Measurements from ENCODE around the gene COBL. TPM values are rescaled to one million over a fixed set of nuclear protein-coding genes. Genes with fewer than 3 reads are reported as not detected.

COBL gene
- total RNA-seq, 1 donor from 2014 or later, result 53.2 TPM

- peaks cover 15 to 37% (median 20%) of the 10 kb centered on the region in 3 donors for H3K4me1 ChIP-seq (ENCODE audit: control insufficient read depth in 3 of 3, insufficient read depth in 3 of 3, low read length in 3 of 3)
These were observed 8.3 kb downstream of the COBL start for GRCh38 chr7:51308265-51308664.

GRCh38 chr7:51307651-51308210, 8.9 kb downstream of the COBL start:
- H3K36me3 ChIP-seq (ENCODE audit: control insufficient read depth in 3 of 3, insufficient read depth in 3 of 3, low read length in 3 of 3), result no peaks in the 10 kb centered on the region
- no peak overlapping the region for H3K4me3 ChIP-seq (ENCODE audit: low read length in 3 of 3)
- no peaks in the 10 kb centered on the region for H3K27me3 ChIP-seq (ENCODE audit: control insufficient read depth in 3 of 3, insufficient read depth in 3 of 3, low read length in 3 of 3)
- peaks cover 15 to 41% (median 22%) of the 10 kb centered on the region in 3 donors for H3K4me1 ChIP-seq (ENCODE audit: control insufficient read depth in 3 of 3, insufficient read depth in 3 of 3, low read length in 3 of 3)
- no peak overlapping the region for H3K27ac ChIP-seq (ENCODE audit: low read depth, low read length)
- H3K9me3 ChIP-seq (ENCODE audit: control insufficient read depth in 3 of 3, low read length in 3 of 3), result no peaks in the 10 kb centered on the region
- H3K9ac ChIP-seq (ENCODE audit: low read depth in 1 of 3, low read length in 3 of 3), result peak overlapping the region in 1 of 3 donors; percentile 17

More at GRCh38 chr7:51308265-51308664, 8.3 kb downstream of the COBL start:
- Histone ChIP-seq H3K36me3 (ENCODE audit: control insufficient read depth in 3 of 3, insufficient read depth in 3 of 3, low read length in 3 of 3) (no peaks in the 10 kb centered on the region), H3K4me3 (ENCODE audit: low read length in 3 of 3) (no peak overlapping the region), H3K27ac (ENCODE audit: low read depth, low read length) (no peak overlapping the region), H3K9ac (ENCODE audit: low read depth in 1 of 3, low read length in 3 of 3) (peak overlapping the region in 1 of 3 donors; percentile 17), H3K27me3 (ENCODE audit: control insufficient read depth in 3 of 3, insufficient read depth in 3 of 3, low read length in 3 of 3) (no peaks in the 10 kb centered on the region), H3K9me3 (ENCODE audit: control insufficient read depth in 3 of 3, low read length in 3 of 3) (no peaks in the 10 kb centered on the region)

- no peaks in the 10 kb centered on the region for H3K36me3 ChIP-seq (ENCODE audit: control insufficient read depth in 3 of 3, insufficient read depth in 3 of 3, low read length in 3 of 3)
- H3K4me1 ChIP-seq (ENCODE audit: control insufficient read depth in 3 of 3, insufficient read depth in 3 of 3, low read length in 3 of 3), result peaks cover 15 to 43% (median 23%) of the 10 kb centered on the region in 3 donors
- H3K27me3 ChIP-seq (ENCODE audit: control insufficient read depth in 3 of 3, insufficient read depth in 3 of 3, low read length in 3 of 3), result no peaks in the 10 kb centered on the region
- no peak overlapping the region for H3K4me3 ChIP-seq (ENCODE audit: low read length in 3 of 3)
- no peak overlapping the region for H3K9ac ChIP-seq (ENCODE audit: low read depth in 1 of 3, low read length in 3 of 3)
- H3K27ac ChIP-seq (ENCODE audit: low read depth, low read length), result no peak overlapping the region
- no peaks in the 10 kb centered on the region for H3K9me3 ChIP-seq (ENCODE audit: control insufficient read depth in 3 of 3, low read length in 3 of 3)
These were observed 9.8 kb downstream of the COBL start for GRCh38 chr7:51306761-51307160.

GRCh38 chr7:51304729-51305128, 11.9 kb downstream of the COBL start:
- peaks cover 15 to 47% (median 26%) of the 10 kb centered on the region in 3 donors for H3K4me1 ChIP-seq (ENCODE audit: control insufficient read depth in 3 of 3, insufficient read depth in 3 of 3, low read length in 3 of 3)
- no peaks in the 10 kb centered on the region for H3K27me3 ChIP-seq (ENCODE audit: control insufficient read depth in 3 of 3, insufficient read depth in 3 of 3, low read length in 3 of 3)
- H3K4me3 ChIP-seq (ENCODE audit: low read length in 3 of 3), result no peak overlapping the region
- peak overlapping the region in 1 of 3 donors; percentile 16 for H3K9ac ChIP-seq (ENCODE audit: low read depth in 1 of 3, low read length in 3 of 3)
- H3K9me3 ChIP-seq (ENCODE audit: control insufficient read depth in 3 of 3, low read length in 3 of 3), result no peaks in the 10 kb centered on the region
- no peak overlapping the region for H3K27ac ChIP-seq (ENCODE audit: low read depth, low read length)
- no peaks in the 10 kb centered on the region for H3K36me3 ChIP-seq (ENCODE audit: control insufficient read depth in 3 of 3, insufficient read depth in 3 of 3, low read length in 3 of 3)

GRCh38 chr7:51303142-51303525, 13.5 kb downstream of the COBL start:
- H3K9me3 ChIP-seq (ENCODE audit: control insufficient read depth in 3 of 3, low read length in 3 of 3), result no peaks in the 10 kb centered on the region
- no peaks in the 10 kb centered on the region for H3K36me3 ChIP-seq (ENCODE audit: control insufficient read depth in 3 of 3, insufficient read depth in 3 of 3, low read length in 3 of 3)
- no peak overlapping the region for H3K27ac ChIP-seq (ENCODE audit: low read depth, low read length)
- H3K9ac ChIP-seq (ENCODE audit: low read depth in 1 of 3, low read length in 3 of 3), result no peak overlapping the region
- H3K4me3 ChIP-seq (ENCODE audit: low read length in 3 of 3), result no peak overlapping the region
- no peaks in the 10 kb centered on the region for H3K27me3 ChIP-seq (ENCODE audit: control insufficient read depth in 3 of 3, insufficient read depth in 3 of 3, low read length in 3 of 3)
- peaks cover 5 to 40% (median 23%) of the 10 kb centered on the region in 3 donors for H3K4me1 ChIP-seq (ENCODE audit: control insufficient read depth in 3 of 3, insufficient read depth in 3 of 3, low read length in 3 of 3)

- peaks cover 0 to 38% (median 20%) of the 10 kb centered on the region in 3 donors for H3K4me1 ChIP-seq (ENCODE audit: control insufficient read depth in 3 of 3, insufficient read depth in 3 of 3, low read length in 3 of 3)
- H3K27me3 ChIP-seq (ENCODE audit: control insufficient read depth in 3 of 3, insufficient read depth in 3 of 3, low read length in 3 of 3), result no peaks in the 10 kb centered on the region
- no peaks in the 10 kb centered on the region for H3K9me3 ChIP-seq (ENCODE audit: control insufficient read depth in 3 of 3, low read length in 3 of 3)
- no peak overlapping the region for H3K27ac ChIP-seq (ENCODE audit: low read depth, low read length)
- no peak overlapping the region for H3K9ac ChIP-seq (ENCODE audit: low read depth in 1 of 3, low read length in 3 of 3)
- H3K36me3 ChIP-seq (ENCODE audit: control insufficient read depth in 3 of 3, insufficient read depth in 3 of 3, low read length in 3 of 3), result no peaks in the 10 kb centered on the region
- no peak overlapping the region for H3K4me3 ChIP-seq (ENCODE audit: low read length in 3 of 3)
These were observed 14.8 kb downstream of the COBL start for GRCh38 chr7:51301806-51302205.

- H3K9ac ChIP-seq (ENCODE audit: low read depth in 1 of 3, low read length in 3 of 3), result no peak overlapping the region
- H3K4me3 ChIP-seq (ENCODE audit: low read length in 3 of 3), result no peak overlapping the region
- H3K9me3 ChIP-seq (ENCODE audit: control insufficient read depth in 3 of 3, low read length in 3 of 3), result no peaks in the 10 kb centered on the region
- H3K27me3 ChIP-seq (ENCODE audit: control insufficient read depth in 3 of 3, insufficient read depth in 3 of 3, low read length in 3 of 3), result no peaks in the 10 kb centered on the region
- H3K4me1 ChIP-seq (ENCODE audit: control insufficient read depth in 3 of 3, insufficient read depth in 3 of 3, low read length in 3 of 3), result peaks cover 0 to 38% (median 20%) of the 10 kb centered on the region in 3 donors
- no peaks in the 10 kb centered on the region for H3K36me3 ChIP-seq (ENCODE audit: control insufficient read depth in 3 of 3, insufficient read depth in 3 of 3, low read length in 3 of 3)
- no peak overlapping the region for H3K27ac ChIP-seq (ENCODE audit: low read depth, low read length)
These were observed 15.6 kb downstream of the COBL start for GRCh38 chr7:51300762-51301674.

- Histone ChIP-seq H3K9ac (ENCODE audit: low read depth in 1 of 3, low read length in 3 of 3) (no peak overlapping the region), H3K9me3 (ENCODE audit: control insufficient read depth in 3 of 3, low read length in 3 of 3) (no peaks in the 10 kb centered on the region), H3K4me3 (ENCODE audit: low read length in 3 of 3) (no peak overlapping the region), H3K36me3 (ENCODE audit: control insufficient read depth in 3 of 3, insufficient read depth in 3 of 3, low read length in 3 of 3) (no peaks in the 10 kb centered on the region), H3K4me1 (ENCODE audit: control insufficient read depth in 3 of 3, insufficient read depth in 3 of 3, low read length in 3 of 3) (peaks cover 0 to 39% (median 17%) of the 10 kb centered on the region in 3 donors), H3K27ac (ENCODE audit: low read depth, low read length) (no peak overlapping the region), H3K27me3 (ENCODE audit: control insufficient read depth in 3 of 3, insufficient read depth in 3 of 3, low read length in 3 of 3) (no peaks in the 10 kb centered on the region)
These were observed 17.0 kb downstream of the COBL start for GRCh38 chr7:51299391-51300133.

GRCh38 chr7:51298912-51299311, 17.7 kb downstream of the COBL start:
- H3K4me3 ChIP-seq (ENCODE audit: low read length in 3 of 3), result no peak overlapping the region
- peaks cover 0 to 39% (median 17%) of the 10 kb centered on the region in 3 donors for H3K4me1 ChIP-seq (ENCODE audit: control insufficient read depth in 3 of 3, insufficient read depth in 3 of 3, low read length in 3 of 3)
- no peaks in the 10 kb centered on the region for H3K9me3 ChIP-seq (ENCODE audit: control insufficient read depth in 3 of 3, low read length in 3 of 3)
- no peaks in the 10 kb centered on the region for H3K36me3 ChIP-seq (ENCODE audit: control insufficient read depth in 3 of 3, insufficient read depth in 3 of 3, low read length in 3 of 3)
- H3K9ac ChIP-seq (ENCODE audit: low read depth in 1 of 3, low read length in 3 of 3), result no peak overlapping the region
- no peak overlapping the region for H3K27ac ChIP-seq (ENCODE audit: low read depth, low read length)
- H3K27me3 ChIP-seq (ENCODE audit: control insufficient read depth in 3 of 3, insufficient read depth in 3 of 3, low read length in 3 of 3), result no peaks in the 10 kb centered on the region

Measured in skeletal muscle tissue (tissue), 4 donors.